ENCODE measurements around the gene PIP4K2C.
"Not testable (repeated sequence)": the region's sequence is repeated elsewhere in the genome, so short reads cannot be mapped to it uniquely, and the experiment has no call there.

PIP4K2C gene

GRCh38 chr12:57641699-57642442 is 50.9 kb downstream of the PIP4K2C start:
- no peak overlapping the region for H3K4me3 ChIP-seq (ENCODE audit: low read depth, low read length)
- TF ChIP-seq CTCF (IDR thresholded peaks at IDR 0.05; ENCODE audit: insufficient read depth, low read depth, low read length, missing control alignments), result no peak
- peak; percentile 30 for DNase-seq (ENCODE audit: low read depth)

GRCh38 chr12:57645990-57646658 is 55.1 kb downstream of the PIP4K2C start:
- H3K4me3 ChIP-seq (ENCODE audit: low read depth, low read length), result not testable (repeated sequence)
- DNase-seq (ENCODE audit: low read depth), result peak; percentile 27

- H3K4me3 ChIP-seq (ENCODE audit: low read depth, low read length); DNase-seq (ENCODE audit: low read depth): not testable (repeated sequence)
Measured at GRCh38 chr12:57646659-57647049, 55.7 kb downstream of the PIP4K2C start.
